Measurements from ENCODE around the gene CDH23.

DNA sequence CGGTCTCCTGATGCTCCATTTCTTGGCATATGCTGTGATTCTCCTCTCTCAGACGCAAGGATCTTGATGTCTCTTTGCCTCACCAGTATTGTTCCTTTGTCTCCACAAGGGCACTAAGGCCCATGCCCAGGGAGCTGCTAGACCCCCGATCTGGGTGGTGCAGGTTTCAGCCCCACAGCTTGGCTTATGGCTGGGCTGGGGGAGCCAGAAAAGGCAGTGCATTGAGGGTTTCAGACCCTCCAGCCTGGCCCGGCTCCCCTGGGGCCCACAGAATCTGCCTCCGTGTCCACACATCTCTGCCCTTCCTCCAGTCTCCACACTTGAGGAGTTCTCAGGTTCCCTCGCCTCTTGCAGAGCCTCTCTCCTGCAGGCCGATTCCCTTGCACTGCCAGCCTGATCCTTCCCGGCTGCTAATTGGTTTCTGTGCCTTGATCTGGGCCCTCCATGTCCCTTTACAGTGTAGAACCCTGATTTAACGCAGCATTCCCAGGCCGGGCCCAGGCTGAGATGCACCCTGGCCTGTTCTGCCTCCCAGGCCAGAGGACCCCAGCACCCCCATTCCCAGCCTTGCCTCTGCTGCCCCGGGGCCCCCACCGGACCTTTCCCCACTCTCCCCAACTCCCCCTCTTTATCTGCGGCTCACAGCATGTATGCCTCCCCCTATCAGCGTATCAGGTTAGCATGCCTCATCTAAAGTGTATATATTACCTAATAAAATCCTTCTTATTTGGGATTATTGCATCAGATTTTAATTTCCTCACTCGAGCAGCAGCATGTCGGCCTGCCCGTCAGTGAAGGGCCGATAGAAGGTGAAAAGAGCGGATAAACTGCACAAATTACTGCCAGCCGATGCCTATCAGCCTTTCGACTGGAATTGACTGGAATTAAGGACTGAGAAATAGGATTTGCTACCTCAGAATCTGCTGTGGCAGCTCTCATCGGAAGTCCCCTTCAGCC, 177.1 kb downstream of the CDH23 start:
- TF ChIP-seq, protein P1, sequence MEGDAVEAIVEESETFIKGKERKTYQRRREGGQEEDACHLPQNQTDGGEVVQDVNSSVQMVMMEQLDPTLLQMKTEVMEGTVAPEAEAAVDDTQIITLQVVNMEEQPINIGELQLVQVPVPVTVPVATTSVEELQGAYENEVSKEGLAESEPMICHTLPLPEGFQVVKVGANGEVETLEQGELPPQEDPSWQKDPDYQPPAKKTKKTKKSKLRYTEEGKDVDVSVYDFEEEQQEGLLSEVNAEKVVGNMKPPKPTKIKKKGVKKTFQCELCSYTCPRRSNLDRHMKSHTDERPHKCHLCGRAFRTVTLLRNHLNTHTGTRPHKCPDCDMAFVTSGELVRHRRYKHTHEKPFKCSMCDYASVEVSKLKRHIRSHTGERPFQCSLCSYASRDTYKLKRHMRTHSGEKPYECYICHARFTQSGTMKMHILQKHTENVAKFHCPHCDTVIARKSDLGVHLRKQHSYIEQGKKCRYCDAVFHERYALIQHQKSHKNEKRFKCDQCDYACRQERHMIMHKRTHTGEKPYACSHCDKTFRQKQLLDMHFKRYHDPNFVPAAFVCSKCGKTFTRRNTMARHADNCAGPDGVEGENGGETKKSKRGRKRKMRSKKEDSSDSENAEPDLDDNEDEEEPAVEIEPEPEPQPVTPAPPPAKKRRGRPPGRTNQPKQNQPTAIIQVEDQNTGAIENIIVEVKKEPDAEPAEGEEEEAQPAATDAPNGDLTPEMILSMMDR (IDR thresholded peaks at IDR 0.05; ENCODE audit: poor library complexity) = no peak
- TF ChIP-seq EZH2 (IDR thresholded peaks at IDR 0.05; ENCODE audit: borderline replicate concordance) (no peak), EZH2phosphoT487 (IDR thresholded peaks at IDR 0.05; ENCODE audit: low read depth, severe bottlenecking, unreplicated experiment) (no peak)
